ENCODE measurements around the gene SLCO6A1.

SLCO6A1 gene

DNA sequence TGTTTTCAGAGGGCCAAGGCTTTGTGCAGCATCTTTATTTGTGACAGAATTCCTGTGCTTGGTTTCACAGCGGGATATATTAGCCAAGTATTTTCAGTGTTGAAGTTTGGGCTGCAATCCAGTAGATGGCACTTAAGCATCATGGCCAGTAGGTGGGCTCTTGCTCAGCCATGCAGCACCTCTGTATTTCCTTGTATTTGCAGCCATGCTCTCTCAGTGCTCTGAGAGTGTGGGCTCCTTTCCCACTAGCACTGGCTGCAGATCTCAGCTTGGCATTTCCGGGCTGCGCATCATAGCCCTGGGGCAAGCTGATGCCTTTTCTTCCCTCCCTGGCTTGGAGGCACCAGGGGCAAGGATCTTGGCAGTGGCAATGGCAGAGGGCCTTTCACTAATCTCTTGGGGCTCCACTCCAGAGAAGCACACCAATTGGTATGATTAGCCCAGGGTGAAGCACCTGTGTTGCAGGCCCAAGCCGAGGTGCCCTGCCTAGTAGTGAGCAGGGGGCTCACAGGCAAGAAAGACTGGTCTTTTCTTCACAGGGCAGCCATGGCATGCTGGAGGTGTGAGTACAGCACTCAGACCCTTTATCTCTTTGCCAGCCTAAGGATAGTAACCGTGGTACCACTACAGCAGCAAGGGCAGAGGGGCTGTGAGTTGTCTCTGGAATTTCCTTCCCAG lies 48.3 kb downstream of the SLCO6A1 start:
- no peak for DNase-seq

DNA sequence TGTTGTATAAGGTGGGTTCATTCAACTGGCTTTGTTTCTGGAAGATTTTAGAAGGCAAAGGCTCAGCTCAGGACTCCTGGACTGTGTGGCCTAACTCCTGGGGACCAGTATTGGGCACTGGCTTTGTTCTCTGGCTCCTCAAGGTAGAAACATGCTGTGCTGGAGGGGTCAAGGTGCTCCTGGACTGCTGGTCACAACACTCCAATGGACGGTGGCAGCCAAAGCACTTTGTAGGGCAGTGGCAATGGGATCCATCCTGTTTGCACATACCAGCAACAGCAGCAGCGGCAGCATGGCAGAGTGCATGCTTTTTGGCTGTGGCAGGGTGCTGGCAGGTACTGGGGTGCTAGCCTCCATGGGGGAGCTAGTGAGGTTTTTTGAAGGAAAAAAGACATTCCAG lies 65.3 kb downstream of the SLCO6A1 start:
- DNase-seq, result no peak

DNA sequence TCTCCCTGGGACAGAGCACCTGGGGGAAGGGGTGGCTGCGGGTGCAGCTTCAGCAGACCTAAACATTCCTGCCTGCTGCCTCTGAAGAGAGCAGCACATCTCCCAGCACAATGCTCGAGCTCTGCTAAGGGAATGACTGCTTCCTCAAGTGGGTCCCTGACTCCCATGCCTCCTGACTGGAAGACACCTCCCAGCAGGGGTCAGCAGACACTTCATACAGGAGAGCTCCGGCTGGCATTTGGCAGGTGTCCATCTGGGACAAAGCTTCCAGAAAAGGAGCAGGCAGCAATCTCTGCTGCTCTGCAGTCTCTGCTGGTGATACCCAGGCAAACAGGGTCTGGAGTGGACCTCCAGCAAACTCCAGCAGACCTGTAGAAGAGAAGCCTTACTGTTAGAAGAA lies 77.2 kb downstream of the SLCO6A1 start:
- DNase-seq, result no peak

- DNase-seq, result no peak
Observed at GRCh38 chr5:102418531-102418930, 80.3 kb downstream of the SLCO6A1 start.

GRCh38 chr5:102414448-102414847 lies 84.4 kb downstream of the SLCO6A1 start:
- no peak for DNase-seq

- no peak for DNase-seq
Observed at GRCh38 chr5:102388235-102388634, 110.6 kb downstream of the SLCO6A1 start.

GRCh38 chr5:102385365-102385764 lies 113.4 kb downstream of the SLCO6A1 start:
- no peak for DNase-seq

DNA sequence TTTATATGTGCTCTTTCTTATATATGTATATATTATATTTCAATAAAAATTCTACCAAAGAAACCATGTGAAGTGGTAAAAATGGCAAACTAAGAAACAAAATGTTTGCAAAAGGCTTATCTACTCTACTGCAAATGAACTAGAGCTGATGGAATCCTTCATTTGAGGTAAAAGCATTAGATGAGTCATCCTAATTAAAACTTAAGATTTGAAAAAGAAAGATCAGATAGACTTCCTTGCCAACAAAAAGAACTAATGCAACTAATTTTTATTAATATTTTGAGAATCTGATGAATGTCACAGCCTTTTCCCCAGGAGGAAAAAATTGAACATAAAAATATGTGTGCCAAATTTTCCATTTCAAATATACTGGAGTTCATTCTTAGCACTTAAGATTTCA lies 118.6 kb downstream of the SLCO6A1 start:
- no peak for DNase-seq

GRCh38 chr5:102375876-102376275 lies 122.9 kb downstream of the SLCO6A1 start:
- DNase-seq, result no peak

DNA sequence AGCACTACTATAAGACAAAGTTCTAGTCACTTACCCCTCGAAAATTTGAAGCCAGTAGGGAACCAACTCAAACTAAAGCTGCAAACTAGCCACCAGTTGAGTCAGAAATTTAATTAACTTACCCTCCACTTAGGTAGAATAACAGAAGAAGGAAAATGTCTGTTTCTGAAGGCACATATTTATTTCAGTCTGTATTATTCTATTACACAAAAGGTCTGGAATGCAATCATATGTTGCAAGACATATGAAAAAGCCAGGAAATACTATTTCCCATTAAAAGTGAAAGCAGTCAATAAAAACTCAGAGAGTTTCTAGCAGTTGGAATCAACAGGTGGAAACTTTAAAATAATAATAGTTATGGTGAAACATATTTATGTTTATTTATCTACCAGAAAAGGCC lies 123.5 kb downstream of the SLCO6A1 start:
- no peak for DNase-seq

GRCh38 chr5:102368392-102368791 lies 130.4 kb downstream of the SLCO6A1 start:
- no peak for DNase-seq

- no peak for DNase-seq
Observed at GRCh38 chr5:102341681-102342288, 157.0 kb downstream of the SLCO6A1 start.

DNA sequence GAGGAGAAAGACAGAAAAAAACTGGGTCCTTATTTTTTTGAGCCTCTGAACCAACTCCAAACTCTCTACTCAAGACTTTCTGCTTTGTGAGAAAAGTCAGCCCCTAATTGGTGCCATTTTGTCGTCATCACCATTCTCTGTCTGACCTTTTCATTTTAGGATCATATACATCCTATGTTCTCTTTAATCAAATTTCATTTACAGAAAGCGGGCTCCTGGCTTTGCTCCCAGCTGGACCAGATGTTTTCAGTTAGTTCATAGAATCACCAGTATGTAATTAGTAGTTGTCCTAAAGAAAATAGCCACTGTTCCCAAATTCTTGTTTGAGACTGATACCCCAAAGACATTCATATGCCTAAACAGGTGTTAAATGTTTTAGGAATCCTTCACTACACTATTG lies 174.1 kb downstream of the SLCO6A1 start:
- DNase-seq, result no peak
